Measurements from ENCODE around the gene TAS2R1.

DNA sequence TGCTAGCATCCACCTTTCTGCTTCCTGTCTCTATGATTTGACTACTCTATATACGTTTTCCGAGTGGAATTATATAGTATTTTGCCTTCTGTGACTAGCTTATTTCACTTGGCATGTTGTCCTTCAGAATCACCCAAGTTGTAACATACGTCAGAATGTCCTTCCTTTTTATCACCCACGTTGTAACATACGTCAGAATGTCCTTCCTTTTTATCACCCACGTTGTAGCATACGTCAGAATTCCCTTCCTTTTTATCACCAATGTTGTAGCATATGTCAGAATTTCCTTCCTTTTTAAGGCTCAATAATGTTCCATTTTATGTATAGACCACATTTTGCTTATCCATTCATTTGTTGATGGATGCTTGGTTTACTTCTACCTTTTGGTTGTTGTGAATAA is 22.9 kb upstream of the TAS2R1 start:
- TF ChIP-seq CTCF (IDR thresholded peaks at IDR 0.05) (no peak), EP300 (IDR thresholded peaks at IDR 0.05) (no peak), MAZ (IDR thresholded peaks at IDR 0.05; ENCODE audit: borderline replicate concordance, low read depth, low read length) (no peak)
